Stimulated activated memory B cell treated with anti-CD40 and anti-IgM and Interleukin-4, amounts not matched to agents 10 μg/mL and 1 μg/mL and 100 μg/mL, for 72 hours (primary cell): Measurements from ENCODE around the gene IRF5.

Experiments
- ATAC-seq: fragments of 150-1000 bp; cut with Tn5 transposase; 2 replicates; pipeline ENCODE4 v1.10.0; 2021
- H3K27ac Mint-ChIP-seq: one replicate; pipeline ENCODE4 v1.8.0; 2022; ENCODE audit warnings: mild to moderate bottlenecking, mixed read lengths
- H3K27me3 Mint-ChIP-seq: one replicate; pipeline ENCODE4 v1.8.0; 2022; ENCODE audit warnings: mixed read lengths
- H3K36me3 Mint-ChIP-seq: one replicate; pipeline ENCODE4 v1.8.0; 2022; ENCODE audit warnings: mixed read lengths
- H3K4me1 Mint-ChIP-seq: one replicate; pipeline ENCODE4 v1.8.0; 2022; ENCODE audit warnings: mixed read lengths
- H3K4me3 Mint-ChIP-seq: one replicate; pipeline ENCODE4 v1.8.0; 2022; ENCODE audit warnings: mild to moderate bottlenecking, moderate library complexity, mixed read lengths
- H3K9me3 Mint-ChIP-seq: one replicate; pipeline ENCODE4 v1.8.0; 2022; ENCODE audit warnings: mixed read lengths

The IRF5 gene

GRCh38 chr7:128924707-128925588, 12.8 kb upstream of the IRF5 start:
- no peaks in the 10 kb centered on the region for H3K36me3 Mint-ChIP-seq
- H3K27ac Mint-ChIP-seq = no peak overlapping the region
- H3K4me3 Mint-ChIP-seq = no peak overlapping the region
- peaks cover 8% of the 10 kb centered on the region for H3K27me3 Mint-ChIP-seq
- peaks cover 19% of the 10 kb centered on the region for H3K4me1 Mint-ChIP-seq
- no peaks in the 10 kb centered on the region for H3K9me3 Mint-ChIP-seq
- ATAC-seq = no peak

GRCh38 chr7:128928159-128928813, 9.4 kb upstream of the IRF5 start:
- ATAC-seq = no peak
- Mint-ChIP-seq H3K4me3 (no peak overlapping the region), H3K27ac (no peak overlapping the region)

GRCh38 chr7:128928882-128929788, 8.6 kb upstream of the IRF5 start:
- H3K4me3 Mint-ChIP-seq = no peak overlapping the region
- no peak for ATAC-seq
- no peaks in the 10 kb centered on the region for H3K36me3 Mint-ChIP-seq
- no peaks in the 10 kb centered on the region for H3K27me3 Mint-ChIP-seq
- peaks cover 31% of the 10 kb centered on the region for H3K4me1 Mint-ChIP-seq
- H3K27ac Mint-ChIP-seq = no peak overlapping the region
- no peaks in the 10 kb centered on the region for H3K9me3 Mint-ChIP-seq

More at GRCh38 chr7:128928159-128928813, 9.4 kb upstream of the IRF5 start:
- no peaks in the 10 kb centered on the region for H3K9me3 Mint-ChIP-seq
- no peaks in the 10 kb centered on the region for H3K27me3 Mint-ChIP-seq
- no peaks in the 10 kb centered on the region for H3K36me3 Mint-ChIP-seq
- H3K4me1 Mint-ChIP-seq = peaks cover 23% of the 10 kb centered on the region

GRCh38 chr7:128931190-128931798, 6.4 kb upstream of the IRF5 start:
- H3K4me1 Mint-ChIP-seq = peaks cover 45% of the 10 kb centered on the region
- peak overlapping the region; percentile 96 for H3K27ac Mint-ChIP-seq
- H3K36me3 Mint-ChIP-seq = no peaks in the 10 kb centered on the region
- no peaks in the 10 kb centered on the region for H3K27me3 Mint-ChIP-seq
- no peak overlapping the region for H3K4me3 Mint-ChIP-seq
- no peaks in the 10 kb centered on the region for H3K9me3 Mint-ChIP-seq
- no peak for ATAC-seq

GRCh38 chr7:128931965-128932861, 5.5 kb upstream of the IRF5 start:
- no peak for ATAC-seq
- Mint-ChIP-seq H3K27ac (peak overlapping the region; percentile 96), H3K4me1 (peaks cover 50% of the 10 kb centered on the region), H3K36me3 (no peaks in the 10 kb centered on the region), H3K9me3 (no peaks in the 10 kb centered on the region), H3K27me3 (no peaks in the 10 kb centered on the region), H3K4me3 (no peak overlapping the region)

GRCh38 chr7:128932862-128933179, 4.9 kb upstream of the IRF5 start:
- no peaks in the 10 kb centered on the region for H3K9me3 Mint-ChIP-seq
- H3K27me3 Mint-ChIP-seq = no peaks in the 10 kb centered on the region
- peak overlapping the region; percentile 96 for H3K27ac Mint-ChIP-seq
- H3K36me3 Mint-ChIP-seq = no peaks in the 10 kb centered on the region
- peaks cover 53% of the 10 kb centered on the region for H3K4me1 Mint-ChIP-seq
- no peak overlapping the region for H3K4me3 Mint-ChIP-seq
- no peak for ATAC-seq

GRCh38 chr7:128933180-128933891, 4.4 kb upstream of the IRF5 start:
- peaks cover 53% of the 10 kb centered on the region for H3K4me1 Mint-ChIP-seq
- no peaks in the 10 kb centered on the region for H3K27me3 Mint-ChIP-seq
- peak; percentile 31 for ATAC-seq
- H3K9me3 Mint-ChIP-seq = no peaks in the 10 kb centered on the region
- peak overlapping the region; percentile 96 for H3K27ac Mint-ChIP-seq
- peak overlapping the region; percentile 81 for H3K4me3 Mint-ChIP-seq
- H3K36me3 Mint-ChIP-seq = peaks cover 1% of the 10 kb centered on the region

GRCh38 chr7:128934361-128935341, 3.1 kb upstream of the IRF5 start:
- Mint-ChIP-seq H3K27me3 (no peaks in the 10 kb centered on the region), H3K4me1 (peaks cover 58% of the 10 kb centered on the region), H3K4me3 (peak overlapping the region; percentile 65), H3K27ac (peak overlapping the region; percentile 96), H3K36me3 (peaks cover 6% of the 10 kb centered on the region), H3K9me3 (no peaks in the 10 kb centered on the region)
- ATAC-seq = peak; percentile 71

GRCh38 chr7:128935342-128935730, 2.4 kb upstream of the IRF5 start:
- Mint-ChIP-seq H3K27me3 (no peaks in the 10 kb centered on the region), H3K4me1 (peaks cover 65% of the 10 kb centered on the region), H3K9me3 (no peaks in the 10 kb centered on the region), H3K4me3 (peak overlapping the region; percentile 45), H3K27ac (peak overlapping the region; percentile 96), H3K36me3 (peaks cover 6% of the 10 kb centered on the region)
- ATAC-seq = no peak

- no peak for ATAC-seq
- Mint-ChIP-seq H3K36me3 (peaks cover 17% of the 10 kb centered on the region), H3K9me3 (no peaks in the 10 kb centered on the region), H3K27ac (peak overlapping the region; percentile 96), H3K4me3 (peak overlapping the region; percentile 93), H3K4me1 (peaks cover 78% of the 10 kb centered on the region), H3K27me3 (no peaks in the 10 kb centered on the region)
Observed at GRCh38 chr7:128936798-128937197, 929 bp upstream of the IRF5 start.

GRCh38 chr7:128937271-128937646, 468 bp upstream of the IRF5 start:
- no peaks in the 10 kb centered on the region for H3K9me3 Mint-ChIP-seq
- peaks cover 17% of the 10 kb centered on the region for H3K36me3 Mint-ChIP-seq
- no peak for ATAC-seq
- H3K27ac Mint-ChIP-seq = peak overlapping the region; percentile 96
- no peaks in the 10 kb centered on the region for H3K27me3 Mint-ChIP-seq
- peaks cover 76% of the 10 kb centered on the region for H3K4me1 Mint-ChIP-seq
- peak overlapping the region; percentile 93 for H3K4me3 Mint-ChIP-seq

GRCh38 chr7:128938544-128939074, 882 bp downstream of the IRF5 start:
- peak; percentile 17 for ATAC-seq
- Mint-ChIP-seq H3K4me3 (peak overlapping the region; percentile 93), H3K9me3 (no peaks in the 10 kb centered on the region), H3K27me3 (no peaks in the 10 kb centered on the region), H3K4me1 (peaks cover 70% of the 10 kb centered on the region), H3K27ac (peak overlapping the region; percentile 96), H3K36me3 (peaks cover 23% of the 10 kb centered on the region)
